Epithelial cell of esophagus (primary cell): ENCODE results near the gene ZNF681.
"Not testable (repeated sequence)": the region's sequence is repeated elsewhere in the genome, so short reads cannot be mapped to it uniquely, and the experiment has no call there.

Experiments used
- DNase-seq: peaks from one replicate; pipeline ENCODE4 v3.0.0; 2010; ENCODE audit warnings: low read depth
- H3K4me3 ChIP-seq: 2 replicates; pipeline ENCODE4 v1.5.1; 2011; ENCODE audit warnings: mild to moderate bottlenecking, low read length, control low read depth
- CTCF ChIP-seq: IDR thresholded peaks from 2 replicates; pipeline ENCODE4 v1.5.1; 2011; ENCODE audit warnings: low read depth, mild to moderate bottlenecking, low read length, control low read depth, inconsistent platforms; ENCODE audit not compliant: insufficient read depth; ENCODE audit errors: missing control alignments

The ZNF681 gene

GRCh38 chr19:23718802-23719201 is 39.9 kb downstream of the ZNF681 start:
- DNase-seq = no peak

GRCh38 chr19:23716792-23717191 is 41.9 kb downstream of the ZNF681 start:
- no peak overlapping the region for H3K4me3 ChIP-seq
- peak; percentile 38 for DNase-seq
- no peak for TF ChIP-seq CTCF

More at GRCh38 chr19:23718802-23719201, 39.9 kb downstream of the ZNF681 start:
- TF ChIP-seq CTCF = no peak
- H3K4me3 ChIP-seq = no peak overlapping the region

- no peak overlapping the region for H3K4me3 ChIP-seq
- no peak for TF ChIP-seq CTCF
- no peak for DNase-seq
These were observed 49.3 kb downstream of the ZNF681 start for GRCh38 chr19:23709347-23709746.

- no peak for DNase-seq
- H3K4me3 ChIP-seq = no peak overlapping the region
- TF ChIP-seq CTCF = no peak
These were observed 52.0 kb downstream of the ZNF681 start for GRCh38 chr19:23706657-23707056.

GRCh38 chr19:23699521-23699860 is 59.2 kb downstream of the ZNF681 start:
- H3K4me3 ChIP-seq = no peak overlapping the region
- peak; percentile 52 for DNase-seq
- TF ChIP-seq CTCF = no peak

- TF ChIP-seq CTCF = no peak
- H3K4me3 ChIP-seq = no peak overlapping the region
- DNase-seq = peak; percentile 68
These were observed 59.8 kb downstream of the ZNF681 start for GRCh38 chr19:23698711-23699520.

- not testable (repeated sequence) for H3K4me3 ChIP-seq, DNase-seq
These were observed 65.8 kb downstream of the ZNF681 start for GRCh38 chr19:23692937-23693336.
